WERI-Rb-1 (cell line): ENCODE results near the gene UBE2G2.
A peak's percentile ranks its signal among the peaks of the same experiment; 100 is the strongest.

Experiments
- DNase-seq: peaks from one replicate; pipeline ENCODE4 v3.0.0-alpha.2; 2020
- H3K27ac ChIP-seq: fragments of 250-450 bp; sonication (Bioruptor Pico); 2 replicates; pipeline ENCODE4 v1.5.1; 2020; ENCODE audit warnings: mild to moderate bottlenecking, moderate library complexity
- H3K27me3 ChIP-seq: fragments of 250-450 bp; sonication (Bioruptor Pico); 2 replicates; pipeline ENCODE4 v1.5.1; 2021; ENCODE audit warnings: mild to moderate bottlenecking, low read depth, moderate library complexity; ENCODE audit not compliant: insufficient read depth, severe bottlenecking
- H3K36me3 ChIP-seq: fragments of 250-450 bp; sonication (Bioruptor Pico); 2 replicates; pipeline ENCODE4 v1.5.1; 2020; ENCODE audit warnings: mild to moderate bottlenecking, moderate library complexity
- H3K4me3 ChIP-seq: 2 replicates; pipeline ENCODE4 v1.5.1; 2011; ENCODE audit warnings: low read depth, mild to moderate bottlenecking, control low read depth, low read length
- H3K9me3 ChIP-seq: fragments of 250-450 bp; sonication (Bioruptor Pico); 2 replicates; pipeline ENCODE4 v1.5.1; 2021; ENCODE audit warnings: mild to moderate bottlenecking, moderate library complexity; ENCODE audit not compliant: severe bottlenecking
- CTCF ChIP-seq: IDR thresholded peaks from 2 replicates; pipeline ENCODE4 v1.5.1; 2011; ENCODE audit warnings: low read depth, mild to moderate bottlenecking, control low read depth, inconsistent platforms, low read length

The UBE2G2 gene

GRCh38 chr21:44734841-44735240 is 66.8 kb downstream of the UBE2G2 start:
- no peak overlapping the region for H3K27ac ChIP-seq
- peaks cover 55% of the 10 kb centered on the region for H3K9me3 ChIP-seq
- H3K27me3 ChIP-seq: no peaks in the 10 kb centered on the region
- no peak overlapping the region for H3K4me3 ChIP-seq
- no peaks in the 10 kb centered on the region for H3K36me3 ChIP-seq
- no peak for TF ChIP-seq CTCF
- DNase-seq: no peak

- TF ChIP-seq CTCF: no peak
- peaks cover 62% of the 10 kb centered on the region for H3K9me3 ChIP-seq
- no peaks in the 10 kb centered on the region for H3K27me3 ChIP-seq
- no peak overlapping the region for H3K27ac ChIP-seq
- no peak for DNase-seq
- no peak overlapping the region for H3K4me3 ChIP-seq
- H3K36me3 ChIP-seq: no peaks in the 10 kb centered on the region
These were observed 67.4 kb downstream of the UBE2G2 start for GRCh38 chr21:44734026-44734745.

- no peak overlapping the region for H3K27ac ChIP-seq
- no peaks in the 10 kb centered on the region for H3K27me3 ChIP-seq
- DNase-seq: no peak
- no peaks in the 10 kb centered on the region for H3K36me3 ChIP-seq
- no peak overlapping the region for H3K4me3 ChIP-seq
- H3K9me3 ChIP-seq: peaks cover 49% of the 10 kb centered on the region
- no peak for TF ChIP-seq CTCF
These were observed 68.7 kb downstream of the UBE2G2 start for GRCh38 chr21:44732956-44733355.

- no peaks in the 10 kb centered on the region for H3K36me3 ChIP-seq
- no peak for DNase-seq
- no peak overlapping the region for H3K4me3 ChIP-seq
- peaks cover 42% of the 10 kb centered on the region for H3K9me3 ChIP-seq
- H3K27ac ChIP-seq: peak overlapping the region; percentile 61
- TF ChIP-seq CTCF: no peak
- H3K27me3 ChIP-seq: no peaks in the 10 kb centered on the region
These were observed 69.4 kb downstream of the UBE2G2 start for GRCh38 chr21:44732263-44732662.

GRCh38 chr21:44730951-44731579 is 70.6 kb downstream of the UBE2G2 start:
- H3K9me3 ChIP-seq: peaks cover 32% of the 10 kb centered on the region
- peak overlapping the region; percentile 61 for H3K27ac ChIP-seq
- H3K4me3 ChIP-seq: no peak overlapping the region
- no peaks in the 10 kb centered on the region for H3K27me3 ChIP-seq
- no peak for DNase-seq
- no peak for TF ChIP-seq CTCF
- H3K36me3 ChIP-seq: no peaks in the 10 kb centered on the region
